NB4 (cell line): ENCODE measurements around the gene MED29.

Experiments used
- DNase-seq: peaks from one replicate; pipeline ENCODE4 v3.0.0; 2010; ENCODE audit warnings: low read depth
- H3K4me3 ChIP-seq: one replicate; pipeline ENCODE4 v1.5.1; 2011; ENCODE audit warnings: mild to moderate bottlenecking, low read depth, low read length, moderate library complexity
- MAX ChIP-seq: IDR thresholded peaks from 2 replicates; pipeline ENCODE4 v1.6.1; 2011; ENCODE audit warnings: low read depth, low read length
- MYC ChIP-seq: IDR thresholded peaks from 2 replicates; pipeline ENCODE4 v1.6.1; 2011; ENCODE audit warnings: low read depth, low read length
- POLR2A ChIP-seq: IDR thresholded peaks from 2 replicates; pipeline ENCODE4 v1.6.1; 2011; ENCODE audit warnings: mild to moderate bottlenecking; ENCODE audit not compliant: insufficient read length; ENCODE audit errors: extremely low read depth
- TF ChIP-seq, protein P1 (sequence below): IDR thresholded peaks from one replicate; pipeline ENCODE4 v1.5.1; 2012; ENCODE audit warnings: low read depth, low read length

Gene MED29

DNA sequence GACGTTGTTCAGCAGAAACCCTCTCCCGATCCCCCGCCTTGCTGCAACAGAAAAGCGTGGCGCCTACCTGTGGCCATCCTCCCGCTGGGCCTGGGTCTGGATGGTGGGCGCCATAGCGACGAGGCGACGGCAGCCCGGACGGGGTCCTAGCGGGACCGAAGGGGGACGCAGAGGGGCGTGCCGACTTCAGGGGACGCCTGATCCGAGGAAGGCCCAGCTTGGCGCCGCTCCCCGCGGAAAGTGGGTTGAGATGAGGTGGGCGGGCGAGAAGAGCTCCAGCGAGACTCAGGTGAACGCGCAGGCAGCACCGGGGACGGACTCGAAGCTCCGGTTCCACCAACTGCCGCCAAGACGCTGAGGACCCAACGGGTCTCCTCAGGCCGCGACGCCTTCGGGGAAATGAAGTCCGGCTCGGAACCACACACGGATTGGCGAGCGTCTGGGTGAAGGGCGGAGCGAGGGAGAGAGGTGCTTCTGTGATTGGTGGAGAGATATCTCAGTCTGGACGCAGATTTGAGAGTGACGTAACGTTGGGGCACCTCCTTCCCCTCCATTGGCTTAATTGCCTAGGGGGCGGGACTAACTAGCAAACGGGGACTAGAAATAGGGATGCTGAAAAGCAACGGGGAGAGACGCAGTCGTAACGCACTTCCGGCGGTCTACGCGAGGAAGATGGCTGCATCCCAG is at the start of gene MED29, which contains the start of gene PAF1:
Gene MED29, plus strand, starts transcription at position 628 of the 687 bp plus-strand sequence. Its CDS starts 45 bp downstream, at position 673.
Gene PAF1, minus strand, starts transcription at position 356 of the 687 bp plus-strand sequence. Its CDS starts 242 bp downstream, at position 114.
- TF ChIP-seq MAX (0 out of 2 replicates have a peak, but pooled peaks have one; percentile 15), POLR2A (peak; percentile 77), MYC (no peak)
- TF ChIP-seq, protein P1, sequence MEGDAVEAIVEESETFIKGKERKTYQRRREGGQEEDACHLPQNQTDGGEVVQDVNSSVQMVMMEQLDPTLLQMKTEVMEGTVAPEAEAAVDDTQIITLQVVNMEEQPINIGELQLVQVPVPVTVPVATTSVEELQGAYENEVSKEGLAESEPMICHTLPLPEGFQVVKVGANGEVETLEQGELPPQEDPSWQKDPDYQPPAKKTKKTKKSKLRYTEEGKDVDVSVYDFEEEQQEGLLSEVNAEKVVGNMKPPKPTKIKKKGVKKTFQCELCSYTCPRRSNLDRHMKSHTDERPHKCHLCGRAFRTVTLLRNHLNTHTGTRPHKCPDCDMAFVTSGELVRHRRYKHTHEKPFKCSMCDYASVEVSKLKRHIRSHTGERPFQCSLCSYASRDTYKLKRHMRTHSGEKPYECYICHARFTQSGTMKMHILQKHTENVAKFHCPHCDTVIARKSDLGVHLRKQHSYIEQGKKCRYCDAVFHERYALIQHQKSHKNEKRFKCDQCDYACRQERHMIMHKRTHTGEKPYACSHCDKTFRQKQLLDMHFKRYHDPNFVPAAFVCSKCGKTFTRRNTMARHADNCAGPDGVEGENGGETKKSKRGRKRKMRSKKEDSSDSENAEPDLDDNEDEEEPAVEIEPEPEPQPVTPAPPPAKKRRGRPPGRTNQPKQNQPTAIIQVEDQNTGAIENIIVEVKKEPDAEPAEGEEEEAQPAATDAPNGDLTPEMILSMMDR = no peak
- H3K4me3 ChIP-seq = peak within 1 kb of the TSS; percentile 95
- peak; percentile 98 for DNase-seq

DNA sequence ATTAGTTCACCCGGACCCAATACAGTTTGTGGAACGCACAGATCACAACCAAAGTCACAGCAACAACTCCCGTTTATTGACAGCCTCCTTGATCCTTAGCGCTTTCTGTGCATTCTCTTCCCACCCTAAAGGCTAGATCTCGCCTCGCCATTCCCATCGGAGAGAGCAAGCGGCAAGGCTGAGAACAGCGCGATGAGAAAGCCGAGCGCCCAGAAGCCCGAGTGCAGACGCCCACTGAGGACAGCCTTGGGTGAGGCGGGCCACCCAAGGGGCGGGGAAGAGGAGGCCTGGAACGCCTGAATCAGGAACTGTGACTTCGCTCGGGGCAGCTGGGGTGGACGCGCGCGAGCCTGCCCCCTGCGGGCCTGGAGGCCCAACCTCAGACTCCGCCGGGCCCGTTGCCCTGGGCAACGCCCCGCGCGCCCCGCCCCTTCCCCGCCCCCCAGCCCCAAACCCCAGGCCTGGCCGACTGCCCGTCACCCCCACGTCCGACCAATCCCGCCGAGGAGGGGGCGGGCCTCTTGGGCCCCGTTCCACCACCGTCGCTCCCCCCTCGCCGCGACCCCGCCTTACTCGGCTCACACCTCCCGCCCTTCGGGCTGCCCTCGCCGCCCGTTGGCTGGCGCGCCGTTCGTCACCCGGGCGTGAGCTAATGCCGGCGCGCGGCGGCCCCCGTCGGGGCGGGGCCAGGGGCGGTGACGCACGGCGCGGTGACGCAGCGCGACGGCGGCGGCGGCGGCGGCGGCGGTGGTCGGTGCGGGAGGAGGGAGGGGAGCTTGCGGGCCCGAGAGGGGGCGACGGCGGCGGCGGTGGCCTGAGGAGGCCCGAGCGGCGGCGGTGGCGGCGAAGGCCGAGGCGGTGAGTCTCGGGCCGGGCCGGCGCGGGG is 49.2 kb upstream of the MED29 start, which contains the start of gene SAMD4B:
Gene SAMD4B, plus strand, starts transcription at position 703 of the 886 bp plus-strand sequence. CDS start 14,473 bp downstream, outside the sequence.
- DNase-seq = peak; percentile 96
- TF ChIP-seq MAX = peak; percentile 19; the same call in 1 of the 2 replicates
- TF ChIP-seq POLR2A = peak; percentile 84
- TF ChIP-seq MYC = no peak
- TF ChIP-seq, protein P1 = peak; percentile 20
- peak within 1 kb of the TSS; percentile 97 for H3K4me3 ChIP-seq

- DNase-seq = no peak
- H3K4me3 ChIP-seq = peak overlapping the region; percentile 64
- TF ChIP-seq MAX = no peak
- TF ChIP-seq MYC = no peak
- TF ChIP-seq POLR2A = no peak
- TF ChIP-seq, protein P1 = no peak
These were observed 48.4 kb upstream of the MED29 start for GRCh38 chr19:39342647-39343305.

DNA sequence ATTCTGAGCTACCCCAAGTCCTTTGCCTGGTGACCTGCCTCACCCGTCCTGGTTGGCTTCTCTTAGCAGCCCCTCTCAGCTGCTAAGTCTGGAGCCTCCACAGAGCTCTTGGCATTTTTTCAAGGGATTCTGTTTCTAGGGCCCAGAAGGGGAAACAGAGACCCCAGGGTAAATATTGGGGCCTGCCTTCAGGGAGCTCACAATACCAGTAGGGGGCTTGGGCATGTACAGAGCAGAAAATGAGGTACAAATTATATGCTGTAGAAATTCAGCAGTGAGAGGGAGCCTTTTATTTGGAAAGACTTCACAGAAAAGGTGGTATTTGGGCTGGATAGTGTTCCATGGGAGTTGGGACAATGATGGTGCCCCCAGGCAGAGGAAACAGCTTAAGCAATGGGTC is 45.2 kb upstream of the MED29 start:
- TF ChIP-seq MAX = no peak
- TF ChIP-seq, protein P1 = no peak
- TF ChIP-seq POLR2A = no peak
- TF ChIP-seq MYC = no peak
- H3K4me3 ChIP-seq = no peak overlapping the region
- DNase-seq = no peak
